GM19035 (cell line): Measurements from ENCODE around the gene TADA1.
A peak's percentile ranks its signal among the peaks of the same experiment; 100 is the strongest.
"Not testable (repeated sequence)": the region's sequence is repeated elsewhere in the genome, so short reads cannot be mapped to it uniquely, and the experiment has no call there.

ENCODE experiments used
- ATAC-seq: cut with Tn5 transposase; IDR thresholded peaks from one replicate; pipeline ENCODE4 v1.9.1; 2021; ENCODE audit not compliant: unreplicated experiment

Gene TADA1

GRCh38 chr1:166844791-166845190 lies 31.3 kb downstream of the TADA1 start:
- ATAC-seq: no peak

DNA sequence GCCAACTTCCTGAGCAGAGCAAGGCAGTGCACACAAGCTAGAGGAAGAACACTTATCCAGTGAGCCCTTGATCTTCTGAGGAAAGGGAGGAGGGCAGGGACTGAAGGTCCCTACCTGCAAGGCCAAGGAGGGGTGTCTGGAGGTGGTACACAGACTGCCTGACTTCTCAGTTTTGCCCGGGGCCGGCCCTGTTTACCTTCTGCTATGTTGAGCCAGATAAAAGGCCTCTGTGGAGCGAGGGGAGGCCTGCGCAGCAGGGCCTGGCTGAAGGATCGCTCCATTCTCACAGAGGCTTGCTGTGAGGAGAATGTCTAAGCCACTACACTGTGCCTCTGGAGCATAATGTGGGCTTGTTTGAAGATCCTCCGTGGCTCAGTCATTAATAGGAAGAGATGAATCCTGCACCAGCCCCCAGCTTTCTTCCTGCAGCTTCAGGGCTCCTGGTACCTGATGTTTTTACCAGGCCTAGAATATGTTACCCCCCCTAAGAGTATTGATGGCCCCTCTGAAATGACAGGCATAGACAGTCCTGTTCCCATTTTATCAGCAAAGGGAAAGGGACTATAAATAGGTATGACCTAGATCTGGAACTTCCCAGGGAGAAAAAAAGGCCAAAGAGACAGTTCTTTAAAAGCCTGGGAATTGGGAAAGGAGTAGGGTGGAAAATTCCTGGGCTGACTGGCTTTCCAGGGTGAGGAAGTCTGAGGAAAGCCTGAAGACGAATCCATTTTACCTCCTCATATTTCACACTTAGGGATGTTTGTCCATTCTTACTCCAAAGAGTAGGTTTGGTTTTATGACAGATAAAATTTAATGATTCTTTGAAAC lies 32.1 kb downstream of the TADA1 start:
- no peak for ATAC-seq

DNA sequence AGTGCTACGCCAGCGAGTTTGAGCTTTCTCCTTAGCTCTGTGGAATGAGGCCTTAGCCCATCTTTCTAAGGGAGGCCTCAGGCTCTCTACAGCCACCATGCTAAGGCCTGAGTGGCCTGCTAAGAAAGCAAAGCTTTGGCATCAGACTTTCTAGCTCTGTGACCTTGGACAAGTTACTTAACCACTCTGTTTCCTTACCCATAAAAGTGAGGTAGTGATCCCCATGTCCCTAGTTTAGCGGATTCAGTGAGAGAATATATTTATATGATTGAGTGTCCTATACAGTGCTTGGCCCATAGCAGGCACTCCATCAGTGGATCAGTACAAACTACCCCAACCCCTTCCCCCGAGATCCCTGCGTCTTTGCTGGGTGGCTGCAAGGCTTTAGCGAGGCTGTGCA lies 32.7 kb downstream of the TADA1 start:
- no peak for ATAC-seq

DNA sequence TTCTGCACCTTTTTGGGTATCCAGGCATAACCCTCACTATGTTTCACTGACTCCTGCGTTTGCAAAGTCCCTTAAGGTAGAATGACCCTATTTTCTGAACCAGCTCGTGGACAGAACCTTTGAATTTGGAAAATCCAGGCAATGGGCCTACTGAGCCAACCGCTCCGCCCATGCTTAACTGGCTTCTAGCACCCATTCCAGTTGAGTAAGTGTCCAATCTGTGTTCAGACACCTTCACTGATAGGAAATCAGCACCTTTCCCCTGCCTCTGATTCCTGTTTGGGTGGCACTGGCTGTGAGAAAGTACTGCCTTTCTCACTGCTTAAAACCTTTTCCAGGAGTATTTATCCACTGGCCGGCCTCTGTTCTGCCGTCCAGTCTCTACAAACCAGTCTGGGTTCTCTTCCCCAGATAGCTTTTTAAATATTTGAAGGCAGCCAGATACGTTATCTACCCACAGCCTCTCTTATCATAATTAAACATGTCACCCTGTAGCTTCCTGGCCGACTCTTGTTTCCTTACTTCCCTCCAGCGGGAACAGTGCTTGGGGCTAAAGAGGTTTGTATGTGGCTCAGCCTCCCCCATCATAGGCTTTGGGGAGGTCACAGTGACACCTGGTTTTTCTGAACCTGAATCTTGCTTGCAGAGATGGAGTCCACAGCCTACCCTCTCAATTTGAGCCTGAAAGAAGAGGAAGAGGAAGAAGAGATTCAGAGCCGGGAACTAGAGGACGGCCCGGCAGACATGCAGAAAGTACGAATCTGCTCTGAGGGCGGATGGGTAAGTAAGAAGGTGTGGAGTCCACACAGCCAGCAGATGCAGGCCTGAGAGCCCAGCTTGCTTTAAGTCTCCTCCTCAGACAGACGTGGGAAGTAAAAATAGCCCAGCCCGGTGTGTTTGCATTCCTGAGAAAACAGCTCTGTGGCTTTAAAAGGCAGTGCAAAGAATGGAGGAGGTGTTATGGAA lies 35.5 kb downstream of the TADA1 start:
- no peak for ATAC-seq

GRCh38 chr1:166839600-166840308 lies 36.3 kb downstream of the TADA1 start:
- peak; percentile 41 for ATAC-seq

DNA sequence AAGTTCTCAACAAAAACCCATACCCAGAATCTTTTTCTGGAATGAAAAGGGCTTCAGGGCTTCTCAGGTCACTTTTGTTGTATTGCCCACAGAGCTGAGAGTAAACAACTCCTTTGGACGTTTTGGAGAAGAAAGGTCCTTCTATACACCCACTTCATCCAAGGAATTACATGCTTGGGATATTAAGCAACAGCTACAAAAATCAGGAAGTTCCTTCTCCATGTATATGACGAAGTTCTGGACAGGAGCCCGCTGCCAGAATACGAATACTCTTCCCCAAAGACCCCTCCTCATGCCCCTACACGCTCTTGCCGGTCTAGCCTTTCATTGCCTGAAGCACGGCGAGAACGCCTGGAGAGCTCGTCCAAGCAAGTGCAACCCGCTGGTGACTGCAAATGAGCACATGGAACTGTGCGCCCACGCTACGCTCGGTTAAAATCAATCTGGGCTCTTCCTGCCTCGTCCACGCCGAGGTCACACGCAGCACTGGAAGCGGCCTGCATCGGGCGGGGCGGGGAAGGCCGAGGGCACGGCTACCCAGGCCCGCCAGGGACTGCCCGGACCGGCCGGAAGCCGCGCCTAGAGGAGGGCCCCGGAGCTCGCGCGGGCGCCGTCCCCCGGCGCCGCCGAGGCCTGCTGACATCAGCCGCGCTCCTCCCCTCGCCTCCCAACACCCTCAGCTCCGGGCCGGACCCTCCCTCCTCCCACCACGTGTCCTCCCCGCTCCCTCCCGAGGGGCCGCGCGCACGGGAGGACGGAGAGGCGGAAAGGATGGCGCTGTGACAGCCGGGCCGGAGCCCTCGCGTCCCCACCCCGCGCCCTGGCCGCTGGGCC lies 37.1 kb downstream of the TADA1 start, which contains the start of gene POGK:
Gene POGK (plus strand): TSS at position 710 of the 834 bp plus-strand sequence. CDS start 1,482 bp downstream, outside the sequence.
- peak; percentile 97 for ATAC-seq

- ATAC-seq: no peak
Observed at GRCh38 chr1:166836733-166837132, 39.3 kb downstream of the TADA1 start.

- not testable (repeated sequence) for ATAC-seq
Observed at GRCh38 chr1:166829762-166830161, 46.3 kb downstream of the TADA1 start.

DNA sequence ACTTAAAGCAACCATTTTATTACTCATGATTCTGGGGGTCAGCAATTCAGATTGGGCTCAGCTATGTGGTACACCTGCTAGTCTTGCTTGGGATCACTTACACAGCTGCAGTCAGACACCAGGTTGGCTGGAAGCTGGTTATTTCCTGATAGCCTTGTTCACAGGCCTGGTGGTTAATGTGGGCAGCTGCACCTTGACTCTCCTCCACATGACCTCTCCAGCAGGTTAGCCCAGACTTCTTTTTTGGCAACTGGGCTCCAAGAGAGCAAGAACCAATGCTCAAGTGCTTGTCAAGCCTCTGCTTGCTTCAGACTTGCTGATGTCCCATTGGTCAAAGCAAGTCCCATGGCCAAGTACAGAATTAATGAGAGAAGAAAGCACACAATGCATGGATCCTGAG lies 48.6 kb downstream of the TADA1 start:
- ATAC-seq: no peak

DNA sequence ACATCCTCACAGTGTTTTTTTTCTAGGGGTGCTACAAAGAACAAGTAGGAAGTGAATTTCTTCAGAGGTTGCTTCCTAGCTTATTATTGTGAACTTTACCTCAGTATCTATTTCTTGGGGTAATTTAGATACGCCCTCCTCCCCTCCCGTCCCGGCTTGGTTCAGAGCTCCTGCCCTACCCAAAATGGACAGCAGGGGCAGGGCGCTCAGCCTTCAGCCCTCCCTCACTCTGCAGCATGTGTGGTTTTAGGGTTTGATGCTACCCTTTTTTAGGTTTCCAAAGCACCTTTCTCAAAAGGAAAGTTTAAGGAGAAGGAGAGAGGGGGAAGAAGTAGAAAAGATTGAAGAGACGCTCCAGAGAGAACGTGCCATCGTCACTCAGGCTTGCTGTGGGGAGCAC lies 53.7 kb downstream of the TADA1 start:
- no peak for ATAC-seq

GRCh38 chr1:166819974-166820373 lies 56.1 kb downstream of the TADA1 start:
- no peak for ATAC-seq

DNA sequence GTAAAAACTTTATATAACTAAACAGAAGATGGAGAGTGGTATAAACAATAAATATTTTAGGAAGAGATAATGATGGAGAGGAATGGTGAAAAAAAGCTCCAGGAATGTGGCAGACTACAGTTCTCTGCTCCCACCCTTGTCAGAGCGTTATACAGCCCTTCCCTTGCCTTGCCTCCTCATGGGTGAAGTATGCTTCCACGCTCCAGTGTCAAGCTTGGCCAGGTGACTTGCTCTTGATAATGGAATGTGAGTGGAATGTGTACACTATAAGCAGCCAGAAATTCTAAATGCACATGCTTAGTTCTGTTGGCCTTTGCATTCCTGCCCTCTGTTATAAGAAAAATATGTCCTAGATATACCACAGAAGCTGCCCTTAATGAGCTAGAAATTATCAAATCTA lies 61.5 kb downstream of the TADA1 start:
- ATAC-seq: no peak

DNA sequence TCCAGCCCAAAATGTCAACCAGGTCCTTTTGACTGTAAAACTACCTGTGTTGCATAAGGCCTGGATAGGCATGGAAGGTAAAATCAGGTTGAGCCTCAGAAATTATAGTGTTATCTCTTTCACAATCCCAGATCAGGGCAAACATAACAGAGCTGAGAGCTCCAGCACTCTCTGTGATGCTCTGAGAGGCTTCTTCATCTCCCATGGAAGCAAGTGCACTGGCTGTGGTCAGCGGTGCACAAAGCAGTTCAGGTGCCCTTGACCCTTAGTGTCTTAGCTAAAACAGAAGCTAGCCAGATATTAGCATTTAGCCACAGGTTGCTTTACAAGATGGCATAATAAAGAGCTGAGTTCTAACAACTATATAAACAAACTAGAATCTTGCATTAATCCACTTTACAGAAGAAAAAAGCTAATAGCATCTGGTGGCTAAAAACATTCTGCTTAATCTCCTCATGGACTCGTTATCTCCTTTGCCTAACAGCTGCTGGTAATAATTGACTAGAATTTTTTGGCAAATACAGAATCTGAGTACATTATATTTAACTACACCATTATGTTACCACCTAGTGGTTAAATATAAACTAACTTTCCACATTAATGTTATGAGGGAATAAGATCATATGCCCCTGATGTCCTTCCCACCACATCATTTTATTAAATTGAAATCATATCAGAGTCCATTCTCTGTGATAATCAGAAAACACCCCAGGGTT lies 62.4 kb downstream of the TADA1 start:
- ATAC-seq: no peak

- no peak for ATAC-seq
Observed at GRCh38 chr1:166811691-166812090, 64.4 kb downstream of the TADA1 start.

DNA sequence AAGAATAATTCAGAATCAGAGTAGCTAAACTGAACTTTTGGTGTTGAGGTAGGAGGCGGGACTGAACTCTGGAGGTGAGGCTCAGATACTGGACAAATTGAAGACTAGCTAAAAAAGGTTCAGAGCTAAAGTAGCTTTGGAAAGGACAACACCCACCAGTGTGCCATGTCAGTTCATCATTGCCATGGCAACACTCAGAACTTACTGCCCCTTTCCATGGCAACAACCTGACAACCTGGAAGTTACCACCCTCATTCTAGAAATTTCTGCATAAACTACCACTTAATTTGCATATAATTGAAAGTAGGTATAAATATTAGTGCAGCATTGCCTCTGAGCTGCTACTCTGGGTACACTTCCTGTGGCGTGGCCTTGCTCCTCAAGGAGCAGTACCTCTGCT lies 67.1 kb downstream of the TADA1 start:
- no peak for ATAC-seq
